GM21717 (cell line): ENCODE measurements around the gene CXCL17.
"Not testable (repeated sequence)": the region's sequence is repeated elsewhere in the genome, so short reads cannot be mapped to it uniquely, and the experiment has no call there.

Experiments
- ATAC-seq: cut with Tn5 transposase; IDR thresholded peaks from one replicate; pipeline ENCODE4 v1.9.1; 2021; ENCODE audit warnings: mild to moderate bottlenecking, moderate library complexity; ENCODE audit not compliant: unreplicated experiment

The CXCL17 gene, protein sequence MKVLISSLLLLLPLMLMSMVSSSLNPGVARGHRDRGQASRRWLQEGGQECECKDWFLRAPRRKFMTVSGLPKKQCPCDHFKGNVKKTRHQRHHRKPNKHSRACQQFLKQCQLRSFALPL

GRCh38 chr19:42442833-42443232, at the start of gene CXCL17:
Gene CXCL17, minus strand, starts transcription at chr19:42442946. Its CDS starts 114 bp downstream, at chr19:42442832.
- ATAC-seq, result no peak

GRCh38 chr19:42488783-42489521, 46.2 kb upstream of the CXCL17 start:
- no peak for ATAC-seq

- no peak for ATAC-seq
These were observed 45.0 kb upstream of the CXCL17 start for GRCh38 chr19:42487798-42488178.

GRCh38 chr19:42487032-42487797, 44.5 kb upstream of the CXCL17 start:
- no peak for ATAC-seq

DNA sequence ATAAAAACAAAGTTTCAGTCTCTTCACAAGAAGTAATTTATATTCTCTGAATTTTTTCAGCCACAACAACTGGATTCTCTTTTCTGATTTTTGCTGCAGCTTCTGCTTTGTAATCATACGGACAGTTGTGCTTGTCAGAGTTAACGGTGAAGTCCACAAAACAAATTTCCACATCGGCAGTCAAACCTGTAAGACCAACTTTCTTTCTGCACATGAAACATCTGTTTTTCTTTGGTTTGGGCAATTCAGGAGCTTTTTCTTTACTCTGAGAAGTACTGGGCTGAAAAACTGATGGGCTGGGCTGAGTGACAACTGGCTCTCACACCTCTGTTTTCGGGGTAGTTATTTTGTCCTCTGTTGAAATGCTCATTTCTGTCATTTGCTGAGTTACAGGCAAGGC, 42.3 kb upstream of the CXCL17 start:
- ATAC-seq, result not testable (repeated sequence)

DNA sequence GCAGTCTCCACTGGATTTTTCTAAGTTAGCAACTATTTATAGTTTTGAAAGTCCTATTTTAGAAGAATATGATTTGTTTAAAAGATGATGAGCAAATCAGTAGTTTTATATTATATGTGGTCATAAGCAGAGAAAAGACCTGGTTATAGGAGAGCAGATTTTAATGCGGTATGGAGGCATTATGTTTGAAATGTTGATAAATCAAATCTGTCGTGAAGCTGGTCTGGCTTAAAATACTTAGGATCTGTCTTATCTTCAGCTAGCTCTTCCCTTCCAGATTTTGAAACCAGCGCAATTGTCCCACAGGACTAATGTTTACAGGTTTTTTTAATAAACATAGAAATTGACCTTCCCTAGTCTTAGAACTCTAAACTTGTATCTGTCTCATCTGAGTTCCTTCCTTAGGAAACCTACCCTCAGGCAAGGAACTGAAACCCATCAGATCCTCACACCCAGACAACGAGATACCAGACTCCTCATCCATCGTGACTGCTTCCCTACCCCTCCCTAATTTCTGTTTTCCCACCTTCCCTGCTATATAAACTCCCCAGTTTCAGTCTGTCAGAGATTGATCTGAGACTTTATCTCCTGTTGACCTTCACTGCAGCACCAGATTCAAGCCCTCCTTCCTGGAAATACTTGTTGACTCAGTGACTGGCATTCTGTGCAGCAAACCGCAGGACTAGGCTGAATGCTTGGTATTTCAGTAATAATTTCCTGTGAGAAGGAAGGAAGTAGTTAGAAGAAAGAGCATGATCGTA, 37.8 kb upstream of the CXCL17 start:
- ATAC-seq, result no peak

DNA sequence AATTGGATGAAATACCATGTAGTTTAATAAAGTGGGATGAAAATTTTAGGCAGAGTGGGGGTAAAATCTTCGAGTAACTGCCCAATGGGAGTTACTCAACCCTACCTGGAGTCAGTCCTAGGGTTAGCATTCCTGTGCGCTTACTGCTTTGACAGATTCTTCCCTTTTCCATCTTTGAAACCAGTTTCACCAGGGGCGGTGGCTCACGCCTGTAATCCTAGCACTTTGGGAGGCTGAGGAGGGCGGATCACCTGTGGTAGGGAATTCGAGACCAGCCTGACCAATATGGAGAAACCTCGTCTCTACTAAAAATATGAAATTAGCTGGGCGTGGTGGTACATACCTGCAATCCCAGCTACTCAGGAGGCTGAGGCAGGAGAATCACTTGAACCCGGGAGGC, 37.0 kb upstream of the CXCL17 start:
- no peak for ATAC-seq

DNA sequence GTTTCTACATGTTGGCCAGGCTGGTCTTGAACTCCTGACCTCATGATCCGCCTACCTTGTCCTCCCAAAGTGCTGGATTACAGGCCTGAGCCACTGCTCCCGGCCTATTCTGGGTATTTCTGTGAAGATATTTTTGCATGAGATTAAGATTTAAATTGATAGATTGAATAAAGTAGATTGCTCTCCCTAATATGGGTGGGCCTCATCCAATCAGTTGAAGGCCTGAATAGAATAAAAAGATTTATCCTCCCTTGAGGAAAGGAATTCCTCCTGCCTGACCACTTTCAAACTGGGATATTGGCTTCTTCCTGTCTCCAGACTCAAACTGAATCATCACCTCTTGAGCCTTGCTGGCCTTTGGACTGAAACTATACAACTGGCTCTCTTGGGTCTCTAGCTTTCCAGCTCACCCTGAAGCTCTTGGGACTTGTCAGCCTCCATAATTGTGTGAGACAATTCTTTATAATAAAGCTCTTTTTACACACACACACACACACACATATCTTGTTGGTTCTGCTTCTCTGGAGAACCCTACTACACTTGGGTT, 36.1 kb upstream of the CXCL17 start:
- no peak for ATAC-seq

GRCh38 chr19:42477933-42478332, 35.2 kb upstream of the CXCL17 start:
- no peak for ATAC-seq

DNA sequence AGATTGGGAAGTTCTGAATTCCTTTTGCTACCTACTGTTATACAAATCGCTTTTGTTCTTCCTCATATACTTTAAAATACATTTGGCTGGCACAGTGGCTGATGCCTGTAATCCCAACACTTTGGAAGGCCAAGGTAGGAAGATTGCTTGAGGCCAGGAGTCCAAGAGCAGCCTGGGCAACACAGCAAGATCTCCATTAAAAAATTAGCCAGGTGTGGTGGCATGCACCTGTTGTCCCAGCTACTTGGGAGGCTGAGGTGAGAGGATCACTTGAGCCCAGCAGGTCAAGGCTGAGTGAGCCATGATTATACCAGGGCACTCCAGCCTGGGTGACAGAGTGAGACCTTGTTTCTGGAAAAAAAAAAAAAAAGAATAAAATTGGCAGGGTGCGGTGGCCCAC, 34.4 kb upstream of the CXCL17 start:
- ATAC-seq, result no peak

- no peak for ATAC-seq
These were observed 32.6 kb upstream of the CXCL17 start for GRCh38 chr19:42475366-42475765.

DNA sequence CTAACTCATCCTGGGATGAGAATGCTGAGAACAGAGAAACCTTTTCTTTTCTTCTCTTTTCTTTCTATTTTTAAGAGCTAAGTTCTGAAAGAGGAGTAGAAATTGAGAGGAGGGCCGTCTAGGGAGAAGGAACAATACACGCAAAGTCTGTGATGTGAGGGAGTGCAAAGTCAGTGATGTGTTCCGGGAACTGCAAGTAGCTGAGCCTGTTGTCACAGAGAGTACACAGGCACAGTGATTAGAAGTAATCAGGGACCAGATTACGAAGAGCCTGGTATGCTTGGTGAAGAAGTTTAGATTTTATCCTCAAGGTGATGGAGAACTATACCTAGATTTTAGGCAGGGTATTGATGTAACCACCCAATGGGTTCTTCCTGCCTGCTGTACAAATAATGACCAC, 32.0 kb upstream of the CXCL17 start:
- no peak for ATAC-seq

- no peak for ATAC-seq
These were observed 30.9 kb upstream of the CXCL17 start for GRCh38 chr19:42473686-42474085.

GRCh38 chr19:42472402-42473147, 29.8 kb upstream of the CXCL17 start:
- no peak for ATAC-seq

- no peak for ATAC-seq
These were observed 29.0 kb upstream of the CXCL17 start for GRCh38 chr19:42471554-42472249.

GRCh38 chr19:42469311-42470235, 26.8 kb upstream of the CXCL17 start:
- ATAC-seq, result no peak

DNA sequence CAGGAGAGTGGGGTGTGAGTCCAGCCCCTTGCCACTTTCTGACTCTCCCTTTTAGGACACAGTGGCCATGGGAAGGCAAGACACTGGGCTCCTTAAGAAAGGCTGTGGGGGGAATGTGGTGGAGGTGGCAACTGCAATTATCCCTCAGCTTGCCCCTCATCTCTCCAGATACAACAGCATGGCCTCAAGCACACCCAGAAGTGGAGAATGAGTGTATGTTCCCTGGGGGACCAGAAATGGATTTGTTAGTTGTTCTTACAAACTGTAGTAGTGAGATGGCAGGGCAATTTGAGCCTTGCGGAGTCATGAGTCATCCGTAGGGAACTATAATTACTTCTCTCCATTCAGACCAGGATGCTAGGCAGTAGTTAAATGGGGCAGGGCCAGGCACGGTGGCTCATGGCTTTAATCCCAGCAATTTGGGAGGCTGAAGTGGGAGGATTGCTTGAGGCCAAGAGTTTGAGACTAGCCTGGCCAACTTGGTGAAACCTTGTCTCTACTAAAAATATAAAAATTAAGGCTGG, 25.6 kb upstream of the CXCL17 start:
- no peak for ATAC-seq

DNA sequence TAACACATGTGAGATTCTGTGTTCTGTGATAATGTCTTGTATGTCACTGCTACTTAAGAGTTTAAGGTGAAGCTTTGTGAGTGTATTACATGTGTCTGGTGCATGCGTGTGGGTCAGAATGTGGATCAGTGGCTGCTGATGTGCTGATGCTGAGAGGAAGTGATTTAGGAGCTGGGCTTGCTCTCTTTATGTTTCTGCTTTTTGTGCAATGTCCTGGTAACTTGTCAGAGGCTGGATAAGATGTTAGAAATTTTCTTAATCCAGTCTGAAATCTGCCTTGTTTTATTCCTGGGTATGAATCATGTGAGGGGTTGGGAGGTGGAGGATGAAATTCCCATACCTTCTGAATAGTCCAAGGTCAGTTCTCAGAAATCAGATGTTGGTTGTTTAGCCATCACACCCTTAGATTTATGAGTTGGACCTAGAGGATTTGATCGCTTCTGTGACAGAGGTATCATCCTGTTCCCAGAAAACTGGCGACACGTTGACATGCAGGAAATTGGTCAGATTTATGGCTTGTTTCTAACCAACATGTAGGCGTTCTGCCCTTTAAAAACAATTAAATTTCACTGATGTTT, 24.5 kb upstream of the CXCL17 start:
- ATAC-seq, result no peak
